ENCODE measurements around the gene P2RX2. TPM values are rescaled to one million over a fixed set of nuclear protein-coding genes. Genes with fewer than 3 reads are reported as not detected.
A peak's percentile ranks its signal among the peaks of the same experiment; 100 is the strongest.

The P2RX2 gene
- polyA plus RNA-seq, 2 donors, result 1.4 to 2.2 TPM

DNA sequence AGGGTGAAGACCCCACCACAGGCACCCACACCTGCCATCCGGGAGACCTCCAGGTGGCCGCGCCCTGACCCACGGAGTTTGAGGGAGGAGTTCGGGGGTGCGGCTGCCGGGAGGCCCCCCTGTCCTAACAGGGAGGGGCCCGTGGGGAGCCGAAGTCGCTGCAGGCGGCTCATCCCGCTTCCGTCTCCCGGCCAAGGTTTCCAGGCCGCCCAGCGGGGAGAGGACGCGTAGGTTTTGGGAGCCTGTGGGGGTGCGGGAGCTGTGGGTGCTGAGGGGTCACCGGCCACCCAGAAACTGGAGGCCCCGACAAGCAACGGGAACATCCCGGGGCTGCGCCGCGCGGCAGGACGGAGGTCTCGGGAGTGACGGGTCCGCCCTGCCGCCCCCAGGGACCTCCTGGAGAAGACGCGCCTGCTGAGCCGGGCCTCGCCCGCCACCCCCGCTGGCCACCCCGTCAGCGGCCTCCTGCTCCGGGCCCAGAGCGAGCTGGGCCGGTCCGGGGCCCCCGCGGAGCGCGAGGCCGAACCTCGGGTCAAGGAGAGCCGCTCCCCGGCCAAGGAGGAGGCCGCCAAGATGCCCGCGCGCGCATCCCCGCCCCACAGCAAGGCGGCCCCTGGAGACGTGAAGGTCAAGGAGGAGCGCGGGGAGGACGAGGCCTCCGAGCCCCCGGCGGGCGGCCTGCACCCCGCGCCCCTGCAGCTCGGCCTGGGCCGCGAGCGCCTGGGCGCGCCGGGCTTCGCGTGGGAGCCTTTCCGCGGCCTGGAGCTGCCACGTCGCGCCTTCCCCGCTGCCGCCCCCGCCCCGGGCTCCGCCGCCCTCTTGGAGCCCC lies 35.8 kb upstream of the P2RX2 start:
- 70 to 72% methylated on average over 72 to 89 of the region's 89 CpGs for WGBS, 2 donors

DNA sequence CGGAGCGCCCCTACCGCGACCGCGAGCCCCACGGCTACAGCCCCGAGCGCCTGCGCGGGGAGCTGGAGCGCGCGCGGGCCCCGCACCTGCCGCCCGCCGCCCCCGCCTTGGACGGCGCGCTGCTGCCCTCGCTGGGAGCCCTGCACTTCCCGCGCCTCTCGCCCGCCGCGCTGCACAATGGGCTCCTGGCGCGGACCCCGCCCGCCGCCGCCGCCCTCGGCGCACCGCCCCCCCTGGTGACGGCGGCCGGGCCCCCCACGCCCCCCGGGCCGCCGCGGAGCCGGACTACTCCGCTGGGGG lies 35.2 kb upstream of the P2RX2 start:
- Histone ChIP-seq H3K27me3 (ENCODE audit: control insufficient read depth in 1 of 2, insufficient read depth in 2 of 2, low read length in 2 of 2) (no peaks in the 10 kb centered on the region), H3K4me1 (ENCODE audit: control insufficient read depth in 2 of 2, insufficient read depth in 2 of 2, low read length in 1 of 2) (peaks cover 0 to under 1% of the 10 kb centered on the region in 2 donors), H3K36me3 (ENCODE audit: control insufficient read depth in 2 of 2, insufficient read depth in 2 of 2, low read length in 1 of 2) (peaks cover under 1 to 18% of the 10 kb centered on the region in 2 donors), H3K9me3 (ENCODE audit: control insufficient read depth in 2 of 2, insufficient read depth in 1 of 2, low read depth in 1 of 2, low read length in 1 of 2) (no peaks in the 10 kb centered on the region), H3K4me3 (ENCODE audit: low read depth in 1 of 2, low read length in 2 of 2) (no peak overlapping the region), H3K27ac (ENCODE audit: low read depth in 2 of 2, low read length in 1 of 2) (no peak overlapping the region)
- WGBS, 2 donors, result 62 to 72% methylated on average over 50 of the region's 50 CpGs

More for the DNA sequence above, 35.8 kb upstream of the P2RX2 start:
- Histone ChIP-seq H3K9me3 (ENCODE audit: control insufficient read depth in 2 of 2, insufficient read depth in 1 of 2, low read depth in 1 of 2, low read length in 1 of 2) (no peaks in the 10 kb centered on the region), H3K27ac (ENCODE audit: low read depth in 2 of 2, low read length in 1 of 2) (peak overlapping the region in 1 of 2 donors; percentile 24), H3K27me3 (ENCODE audit: control insufficient read depth in 1 of 2, insufficient read depth in 2 of 2, low read length in 2 of 2) (no peaks in the 10 kb centered on the region), H3K4me3 (ENCODE audit: low read depth in 1 of 2, low read length in 2 of 2) (no peak overlapping the region), H3K36me3 (ENCODE audit: control insufficient read depth in 2 of 2, insufficient read depth in 2 of 2, low read length in 1 of 2) (peaks cover 2 to 20% of the 10 kb centered on the region in 2 donors), H3K4me1 (ENCODE audit: control insufficient read depth in 2 of 2, insufficient read depth in 2 of 2, low read length in 1 of 2) (peaks cover 0 to 3% of the 10 kb centered on the region in 2 donors)

DNA sequence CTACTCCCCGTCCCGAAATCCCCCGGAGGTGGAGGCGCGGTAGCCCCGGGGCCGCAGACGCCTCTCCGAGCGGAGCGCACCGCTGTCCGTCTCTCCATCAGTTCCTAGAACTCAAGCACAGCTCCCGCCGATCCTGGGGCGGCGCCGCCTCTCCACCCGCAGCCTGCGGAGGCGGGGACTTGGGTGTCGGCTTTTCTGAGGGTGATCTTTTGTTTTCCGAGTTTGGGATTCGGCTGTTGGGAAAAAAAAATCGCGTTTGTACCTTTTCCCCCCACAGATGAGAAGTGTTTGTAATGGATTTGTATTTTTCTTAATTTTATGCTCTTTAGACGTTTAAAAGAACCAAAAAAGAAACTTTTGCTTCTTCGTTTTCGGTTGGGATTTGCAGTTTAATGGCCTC lies 34.8 kb upstream of the P2RX2 start:
- Histone ChIP-seq H3K4me1 (ENCODE audit: control insufficient read depth in 2 of 2, insufficient read depth in 2 of 2, low read length in 1 of 2) (no peaks in the 10 kb centered on the region), H3K36me3 (ENCODE audit: control insufficient read depth in 2 of 2, insufficient read depth in 2 of 2, low read length in 1 of 2) (peaks cover 0 to 15% of the 10 kb centered on the region in 2 donors), H3K27ac (ENCODE audit: low read depth in 2 of 2, low read length in 1 of 2) (no peak overlapping the region), H3K4me3 (ENCODE audit: low read depth in 1 of 2, low read length in 2 of 2) (no peak overlapping the region), H3K9me3 (ENCODE audit: control insufficient read depth in 2 of 2, insufficient read depth in 1 of 2, low read depth in 1 of 2, low read length in 1 of 2) (no peaks in the 10 kb centered on the region), H3K27me3 (ENCODE audit: control insufficient read depth in 1 of 2, insufficient read depth in 2 of 2, low read length in 2 of 2) (no peaks in the 10 kb centered on the region)
- WGBS, 2 donors, result 69 to 84% methylated on average over 22 to 29 of the region's 29 CpGs

DNA sequence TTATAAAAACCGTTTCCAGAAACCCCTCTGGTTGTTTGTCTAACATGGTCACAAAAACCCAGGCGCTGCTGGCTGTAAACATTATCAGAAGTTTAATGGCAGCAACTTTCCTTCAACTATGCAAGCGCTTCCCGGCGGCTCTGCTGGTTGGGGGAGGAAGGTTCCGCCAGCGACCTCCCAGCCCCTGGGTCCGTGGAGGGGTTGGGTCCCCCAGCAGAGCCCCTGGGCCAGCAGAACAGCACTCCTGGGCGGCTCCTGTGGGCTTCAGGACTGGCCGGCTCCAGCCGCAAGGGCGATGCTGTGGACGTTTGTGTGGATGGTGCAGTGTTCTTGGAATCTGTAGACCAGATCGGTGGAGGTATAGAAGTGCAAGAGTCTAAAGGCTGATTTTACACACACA lies 34.1 kb upstream of the P2RX2 start:
- Histone ChIP-seq H3K27me3 (ENCODE audit: control insufficient read depth in 1 of 2, insufficient read depth in 2 of 2, low read length in 2 of 2) (no peaks in the 10 kb centered on the region), H3K36me3 (ENCODE audit: control insufficient read depth in 2 of 2, insufficient read depth in 2 of 2, low read length in 1 of 2) (peaks cover 0 to 15% of the 10 kb centered on the region in 2 donors), H3K4me3 (ENCODE audit: low read depth in 1 of 2, low read length in 2 of 2) (no peak overlapping the region), H3K4me1 (ENCODE audit: control insufficient read depth in 2 of 2, insufficient read depth in 2 of 2, low read length in 1 of 2) (no peaks in the 10 kb centered on the region), H3K27ac (ENCODE audit: low read depth in 2 of 2, low read length in 1 of 2) (no peak overlapping the region), H3K9me3 (ENCODE audit: control insufficient read depth in 2 of 2, insufficient read depth in 1 of 2, low read depth in 1 of 2, low read length in 1 of 2) (no peaks in the 10 kb centered on the region)
- 87 to 92% methylated on average over 14 of the region's 14 CpGs for WGBS, 2 donors

DNA sequence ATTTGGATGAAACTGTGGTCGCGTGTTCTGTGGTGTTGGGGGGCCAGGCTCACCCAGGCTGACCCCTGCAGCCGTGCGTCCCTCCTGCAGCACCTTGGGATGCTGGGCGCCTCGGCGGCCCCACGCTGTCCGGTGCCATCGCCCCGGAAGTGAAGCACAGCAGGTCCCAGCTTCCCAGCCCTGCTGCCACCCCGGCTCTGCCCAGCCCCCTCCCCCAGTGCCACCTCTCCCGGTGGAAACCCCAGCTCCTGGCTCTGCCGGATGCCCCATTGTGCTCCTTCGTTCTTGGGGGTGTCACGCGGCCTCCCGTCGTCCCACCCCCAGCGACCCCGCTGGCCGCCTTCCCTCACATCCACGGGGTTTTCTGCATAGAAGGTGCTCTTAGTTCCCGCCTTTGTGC lies 33.4 kb upstream of the P2RX2 start:
- no peak overlapping the region for H3K4me3 ChIP-seq (ENCODE audit: low read depth in 1 of 2, low read length in 2 of 2)
- WGBS, 2 donors, result 78% methylated on average over 21 to 24 of the region's 24 CpGs
- H3K27me3 ChIP-seq (ENCODE audit: control insufficient read depth in 1 of 2, insufficient read depth in 2 of 2, low read length in 2 of 2), result no peaks in the 10 kb centered on the region
- H3K4me1 ChIP-seq (ENCODE audit: control insufficient read depth in 2 of 2, insufficient read depth in 2 of 2, low read length in 1 of 2), result no peaks in the 10 kb centered on the region
- no peaks in the 10 kb centered on the region for H3K9me3 ChIP-seq (ENCODE audit: control insufficient read depth in 2 of 2, insufficient read depth in 1 of 2, low read depth in 1 of 2, low read length in 1 of 2)
- peaks cover 0 to 15% of the 10 kb centered on the region in 2 donors for H3K36me3 ChIP-seq (ENCODE audit: control insufficient read depth in 2 of 2, insufficient read depth in 2 of 2, low read length in 1 of 2)
- H3K27ac ChIP-seq (ENCODE audit: low read depth in 2 of 2, low read length in 1 of 2), result no peak overlapping the region

DNA sequence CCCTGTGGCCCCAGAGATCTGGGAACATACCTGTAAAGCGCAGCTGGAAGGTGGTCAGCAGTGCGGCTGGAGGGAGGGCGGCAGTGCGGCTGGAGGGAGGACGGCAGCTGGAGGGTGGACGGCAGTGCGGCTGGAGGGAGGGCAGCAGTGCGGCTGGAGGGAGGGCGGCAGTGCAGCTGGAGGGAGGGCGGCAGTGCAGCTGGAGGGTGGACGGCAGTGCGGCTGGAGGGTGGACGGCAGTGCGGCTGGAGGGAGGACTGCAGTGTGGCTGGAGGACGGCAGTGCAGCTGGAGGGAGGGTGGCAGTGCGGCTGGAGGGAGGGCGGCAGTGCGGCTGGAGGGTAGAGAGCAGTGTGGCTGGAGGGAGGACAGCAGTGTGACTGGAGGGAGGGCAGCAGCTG lies 31.6 kb upstream of the P2RX2 start:
- Histone ChIP-seq H3K9me3 (ENCODE audit: control insufficient read depth in 2 of 2, insufficient read depth in 1 of 2, low read depth in 1 of 2, low read length in 1 of 2) (no peaks in the 10 kb centered on the region), H3K36me3 (ENCODE audit: control insufficient read depth in 2 of 2, insufficient read depth in 2 of 2, low read length in 1 of 2) (peaks cover 0 to 6% of the 10 kb centered on the region in 2 donors), H3K27me3 (ENCODE audit: control insufficient read depth in 1 of 2, insufficient read depth in 2 of 2, low read length in 2 of 2) (no peaks in the 10 kb centered on the region), H3K27ac (ENCODE audit: low read depth in 2 of 2, low read length in 1 of 2) (no peak overlapping the region), H3K4me3 (ENCODE audit: low read depth in 1 of 2, low read length in 2 of 2) (no peak overlapping the region), H3K4me1 (ENCODE audit: control insufficient read depth in 2 of 2, insufficient read depth in 2 of 2, low read length in 1 of 2) (no peaks in the 10 kb centered on the region)
- 90 to 95% methylated on average over 18 of the region's 18 CpGs for WGBS, 2 donors

DNA sequence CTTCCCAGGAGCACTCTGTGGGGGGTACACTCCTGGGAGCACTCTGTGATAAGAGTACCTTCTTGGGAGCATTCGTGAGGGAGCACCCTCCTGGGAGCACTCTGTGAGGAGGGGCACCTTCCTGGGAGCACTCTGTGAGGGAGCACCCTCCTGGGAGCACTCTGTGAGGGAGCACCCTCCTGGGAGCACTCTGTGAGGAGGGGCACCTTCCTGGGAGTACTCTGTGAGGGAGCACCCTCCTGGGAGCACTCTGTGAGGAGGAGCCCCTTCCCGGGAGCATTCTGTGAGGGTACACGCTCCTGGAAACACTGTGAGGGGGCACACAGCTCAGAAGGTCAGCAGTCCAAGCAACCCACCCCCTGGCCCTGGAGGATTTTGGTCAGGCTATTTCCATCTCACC lies 30.8 kb upstream of the P2RX2 start:
- no peak overlapping the region for H3K27ac ChIP-seq (ENCODE audit: low read depth in 2 of 2, low read length in 1 of 2)
- no peaks in the 10 kb centered on the region for H3K4me1 ChIP-seq (ENCODE audit: control insufficient read depth in 2 of 2, insufficient read depth in 2 of 2, low read length in 1 of 2)
- WGBS, 2 donors, result 66 to 78% methylated on average over 3 of the region's 3 CpGs
- H3K36me3 ChIP-seq (ENCODE audit: control insufficient read depth in 2 of 2, insufficient read depth in 2 of 2, low read length in 1 of 2), result peaks cover 0 to 5% of the 10 kb centered on the region in 2 donors
- no peak overlapping the region for H3K4me3 ChIP-seq (ENCODE audit: low read depth in 1 of 2, low read length in 2 of 2)
- no peaks in the 10 kb centered on the region for H3K9me3 ChIP-seq (ENCODE audit: control insufficient read depth in 2 of 2, insufficient read depth in 1 of 2, low read depth in 1 of 2, low read length in 1 of 2)
- no peaks in the 10 kb centered on the region for H3K27me3 ChIP-seq (ENCODE audit: control insufficient read depth in 1 of 2, insufficient read depth in 2 of 2, low read length in 2 of 2)

DNA sequence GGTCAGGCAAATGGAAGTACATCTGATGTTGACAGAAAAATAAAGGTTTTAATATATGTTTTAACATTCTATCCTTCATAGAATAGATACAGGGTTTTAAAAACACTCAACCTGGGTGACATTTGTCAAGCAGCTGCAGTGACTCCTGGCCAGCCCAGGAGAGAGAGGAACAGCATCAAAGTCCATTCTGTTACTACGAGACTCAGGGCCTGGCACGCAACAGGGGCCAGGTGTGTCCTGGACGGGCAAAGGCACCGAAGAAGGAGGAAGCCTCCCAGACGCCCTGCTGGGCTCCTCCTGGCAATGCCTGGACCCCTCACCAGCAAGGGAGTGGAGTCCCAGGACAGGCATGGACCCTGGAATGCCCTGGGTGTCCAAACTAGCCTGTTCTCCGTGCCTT lies 30.3 kb upstream of the P2RX2 start:
- no peaks in the 10 kb centered on the region for H3K4me1 ChIP-seq (ENCODE audit: control insufficient read depth in 2 of 2, insufficient read depth in 2 of 2, low read length in 1 of 2)
- no peaks in the 10 kb centered on the region for H3K9me3 ChIP-seq (ENCODE audit: control insufficient read depth in 2 of 2, insufficient read depth in 1 of 2, low read depth in 1 of 2, low read length in 1 of 2)
- no peak overlapping the region for H3K4me3 ChIP-seq (ENCODE audit: low read depth in 1 of 2, low read length in 2 of 2)
- H3K36me3 ChIP-seq (ENCODE audit: control insufficient read depth in 2 of 2, insufficient read depth in 2 of 2, low read length in 1 of 2), result peaks cover 0 to 4% of the 10 kb centered on the region in 2 donors
- H3K27ac ChIP-seq (ENCODE audit: low read depth in 2 of 2, low read length in 1 of 2), result no peak overlapping the region
- WGBS, 2 donors, result 70 to 82% methylated on average over 6 of the region's 6 CpGs
- H3K27me3 ChIP-seq (ENCODE audit: control insufficient read depth in 1 of 2, insufficient read depth in 2 of 2, low read length in 2 of 2), result no peaks in the 10 kb centered on the region

DNA sequence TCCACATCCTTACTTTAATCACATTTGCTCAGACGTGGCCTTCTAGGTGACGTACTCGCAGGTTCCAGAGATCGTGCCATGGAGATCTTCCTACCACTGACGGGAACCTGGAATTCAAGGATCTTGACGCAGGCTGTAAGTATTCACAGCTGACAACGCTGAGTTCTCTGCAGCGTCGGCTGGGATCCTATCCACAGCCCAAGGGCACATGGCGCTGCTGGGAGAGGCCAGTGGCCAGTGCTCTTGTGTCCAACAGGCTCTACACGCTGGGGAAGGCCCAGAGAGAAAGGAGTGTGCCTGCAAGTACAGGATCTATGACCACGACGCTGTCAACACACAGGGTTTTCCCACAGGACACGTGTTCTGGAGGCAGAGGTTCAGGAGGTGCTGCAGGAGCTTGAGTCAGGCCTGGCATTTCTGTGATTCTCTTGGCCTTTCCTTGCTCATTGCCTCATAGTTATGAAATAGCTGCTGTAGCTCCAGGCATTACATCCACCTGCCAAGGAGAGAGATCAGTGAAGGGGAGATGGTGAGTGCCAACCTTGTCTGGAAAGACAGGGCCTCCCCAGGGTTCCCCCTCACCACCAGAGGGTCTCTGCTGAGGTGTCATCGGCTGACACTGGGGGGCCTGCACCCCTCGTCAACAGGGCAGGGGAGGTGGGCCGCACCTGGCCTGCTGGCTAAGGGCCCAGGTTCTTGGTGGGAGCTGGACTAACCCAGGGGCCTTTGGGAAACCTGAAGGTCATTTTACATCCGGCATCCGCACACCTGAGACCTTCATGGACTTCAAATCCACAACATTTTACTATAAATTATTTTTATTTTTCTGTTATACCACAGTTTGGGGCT lies 29.5 kb upstream of the P2RX2 start:
- WGBS, 2 donors, result 88 to 92% methylated on average over 19 of the region's 19 CpGs
- Histone ChIP-seq H3K27me3 (ENCODE audit: control insufficient read depth in 1 of 2, insufficient read depth in 2 of 2, low read length in 2 of 2) (no peaks in the 10 kb centered on the region), H3K36me3 (ENCODE audit: control insufficient read depth in 2 of 2, insufficient read depth in 2 of 2, low read length in 1 of 2) (peaks cover 0 to 4% of the 10 kb centered on the region in 2 donors), H3K4me3 (ENCODE audit: low read depth in 1 of 2, low read length in 2 of 2) (no peak overlapping the region), H3K4me1 (ENCODE audit: control insufficient read depth in 2 of 2, insufficient read depth in 2 of 2, low read length in 1 of 2) (peaks cover 0 to 2% of the 10 kb centered on the region in 2 donors), H3K27ac (ENCODE audit: low read depth in 2 of 2, low read length in 1 of 2) (no peak overlapping the region), H3K9me3 (ENCODE audit: control insufficient read depth in 2 of 2, insufficient read depth in 1 of 2, low read depth in 1 of 2, low read length in 1 of 2) (no peaks in the 10 kb centered on the region)
